Neural cell (in vitro differentiated cells): ENCODE data around the gene ABCC11. TPM values are rescaled to one million over a fixed set of nuclear protein-coding genes. Genes with fewer than 3 reads are reported as not detected.

Source experiments
- H2AFZ ChIP-seq: fragments of 200-600, 300-800 bp; sonication (generic), shearing (Covaris generic); 2 replicates; pipeline ENCODE4 v1.6.0; 2014; ENCODE audit warnings: low read depth, mild to moderate bottlenecking, antibody characterized with exemption, low read length, moderate library complexity
- H3F3A ChIP-seq: fragments of 200-600 bp; shearing (Covaris generic); 2 replicates; pipeline ENCODE4 v1.6.1; 2016; ENCODE audit warnings: mild to moderate bottlenecking, moderate library complexity, mixed read lengths, antibody characterized with exemption, low read length; ENCODE audit not compliant: insufficient read depth, poor library complexity, severe bottlenecking
- H3K27ac ChIP-seq: fragments of 200-600, 300-800 bp; sonication (generic), shearing (Covaris generic); 2 replicates; pipeline ENCODE4 v1.5.1; 2014; ENCODE audit warnings: mild to moderate bottlenecking, low read length, moderate library complexity
- H3K27me3 ChIP-seq: fragments of 300-800, 200-600 bp; sonication (generic), shearing (Covaris generic); 2 replicates; pipeline ENCODE4 v1.6.0; 2014; ENCODE audit warnings: mild to moderate bottlenecking, low read depth, low read length, moderate library complexity; ENCODE audit not compliant: insufficient read depth
- H3K36me3 ChIP-seq: fragments of 300-800, 200-600 bp; sonication (generic), shearing (Covaris generic); 2 replicates; pipeline ENCODE4 v1.5.1; 2014; ENCODE audit warnings: mild to moderate bottlenecking, antibody characterized with exemption, low read length, moderate library complexity; ENCODE audit not compliant: insufficient read depth
- H3K4me2 ChIP-seq: fragments of 300-800, 200-600 bp; sonication (generic), shearing (Covaris generic); 2 replicates; pipeline ENCODE4 v1.6.0; 2014; ENCODE audit warnings: mild to moderate bottlenecking, low read length
- H3K4me3 ChIP-seq: fragments of 300-800, 200-600 bp; sonication (generic), shearing (Covaris generic); 2 replicates; pipeline ENCODE4 v1.5.1; 2014; ENCODE audit warnings: mild to moderate bottlenecking, low read length, moderate library complexity
- H3K79me2 ChIP-seq: fragments of 200-600 bp; shearing (Covaris generic); replicated peaks from 2 replicates; pipeline ENCODE4 v1.6.0; 2014; ENCODE audit warnings: mild to moderate bottlenecking, low read length, moderate library complexity; ENCODE audit not compliant: insufficient read depth
- H3K9ac ChIP-seq: fragments of 300-800, 200-600 bp; sonication (generic), shearing (Covaris generic); 2 replicates; pipeline ENCODE4 v1.6.1; 2016; ENCODE audit warnings: mild to moderate bottlenecking, low read length, mixed read lengths
- H3K9me2 ChIP-seq: fragments of 200-600 bp; shearing (Covaris generic); 2 replicates; pipeline ENCODE4 v1.6.1; 2016; ENCODE audit warnings: mild to moderate bottlenecking, low read length, mixed read lengths; ENCODE audit not compliant: insufficient read depth
- H3K9me3 ChIP-seq: fragments of 200-600, 300-800 bp; sonication (generic), shearing (Covaris generic); 2 replicates; pipeline ENCODE4 v1.6.1; 2016; ENCODE audit warnings: mild to moderate bottlenecking, mixed run types, low read length, moderate library complexity, mixed read lengths
- H4K20me1 ChIP-seq: fragments of 200-600 bp; shearing (Covaris generic); 2 replicates; pipeline ENCODE4 v1.6.1; 2016; ENCODE audit warnings: mild to moderate bottlenecking, mixed run types; ENCODE audit not compliant: insufficient read depth
- CTCF ChIP-seq: fragments of 450-650 bp; IDR thresholded peaks from 2 replicates; pipeline ENCODE4 v1.5.1; 2014; ENCODE audit warnings: antibody characterized with exemption, mild to moderate bottlenecking, moderate library complexity; ENCODE audit not compliant: poor library complexity, severe bottlenecking
- EP300 ChIP-seq: fragments of 450-650 bp; conservative IDR thresholded peaks from 2 replicates; pipeline ENCODE4 v1.6.1; 2014; ENCODE audit warnings: antibody characterized with exemption, mild to moderate bottlenecking, moderate library complexity; ENCODE audit not compliant: poor library complexity, severe bottlenecking
- EZH2 ChIP-seq: fragments of 200-600, 300-800 bp; shearing (Covaris generic), sonication (generic); IDR thresholded peaks from 2 replicates; pipeline ENCODE4 v1.6.1; 2014; ENCODE audit warnings: antibody characterized with exemption, low read length, borderline replicate concordance, mild to moderate bottlenecking; ENCODE audit not compliant: insufficient read depth, poor library complexity, severe bottlenecking
- MXI1 ChIP-seq: fragments of 450-650 bp; conservative IDR thresholded peaks from 2 replicates; pipeline ENCODE4 v1.6.1; 2014; ENCODE audit warnings: antibody characterized with exemption, mild to moderate bottlenecking; ENCODE audit not compliant: poor library complexity, severe bottlenecking
- POLR2AphosphoS5 ChIP-seq: IDR thresholded peaks from 2 replicates; pipeline ENCODE4 v1.6.1; 2012
- RAD21 ChIP-seq: fragments of 450-650 bp; conservative IDR thresholded peaks from 2 replicates; pipeline ENCODE4 v1.6.1; 2014; ENCODE audit warnings: antibody characterized with exemption, mild to moderate bottlenecking, moderate library complexity
- REST ChIP-seq: IDR thresholded peaks from 2 replicates; pipeline ENCODE4 v1.6.1; 2012; ENCODE audit warnings: borderline replicate concordance
- SMC3 ChIP-seq: fragments of 450-650 bp; conservative IDR thresholded peaks from 2 replicates; pipeline ENCODE4 v1.6.1; 2014; ENCODE audit warnings: antibody characterized with exemption, mild to moderate bottlenecking, moderate library complexity; ENCODE audit not compliant: poor library complexity
- TAF1 ChIP-seq: IDR thresholded peaks from 2 replicates; pipeline ENCODE4 v1.6.1; 2012; ENCODE audit warnings: low read depth
- polyA plus RNA-seq: library from polyadenylated mRNA; depleted of rRNA; stranded (reverse); fragments of >200 nt; gene quantifications from 2 replicates; pipeline ENCODE4 v1.2.3, GENCODE V29; 2014

The ABCC11 gene
- polyA plus RNA-seq, 1 donor from 2014 or later = 0.14 TPM

- H4K20me1 ChIP-seq = no peaks in the 10 kb centered on the region
- H3K4me3 ChIP-seq = no peak overlapping the region
- no peaks in the 10 kb centered on the region for H3F3A ChIP-seq
- no peak overlapping the region for H3K27ac ChIP-seq
- no peaks in the 10 kb centered on the region for H3K9me2 ChIP-seq
- H3K9ac ChIP-seq = no peak overlapping the region
- no peaks in the 10 kb centered on the region for H3K79me2 ChIP-seq
- H3K27me3 ChIP-seq = no peaks in the 10 kb centered on the region
- TF ChIP-seq TAF1 (no peak), CTCF (no peak), REST (no peak), EZH2 (no peak), MXI1 (no peak), EP300 (no peak), RAD21 (no peak), POLR2AphosphoS5 (no peak), SMC3 (no peak)
- H3K4me2 ChIP-seq = no peak overlapping the region
- H3K36me3 ChIP-seq = no peaks in the 10 kb centered on the region
- no peaks in the 10 kb centered on the region for H3K9me3 ChIP-seq
- H2AFZ ChIP-seq = no peak overlapping the region
These were observed 42.6 kb downstream of the ABCC11 start for GRCh38 chr16:48204825-48205151.

- TF ChIP-seq EZH2 (no peak), REST (no peak), CTCF (no peak), EP300 (no peak), SMC3 (no peak), POLR2AphosphoS5 (no peak), RAD21 (no peak), TAF1 (no peak), MXI1 (no peak)
- Histone ChIP-seq H3K79me2 (no peaks in the 10 kb centered on the region), H3K4me2 (no peak overlapping the region), H3K27ac (no peak overlapping the region), H3K4me3 (no peak overlapping the region), H3K27me3 (no peaks in the 10 kb centered on the region), H2AFZ (no peak overlapping the region), H3K9me3 (no peaks in the 10 kb centered on the region), H4K20me1 (no peaks in the 10 kb centered on the region), H3K36me3 (no peaks in the 10 kb centered on the region), H3K9ac (no peak overlapping the region), H3F3A (no peaks in the 10 kb centered on the region), H3K9me2 (no peaks in the 10 kb centered on the region)
These were observed 43.1 kb downstream of the ABCC11 start for GRCh38 chr16:48203974-48204824.
